Stimulated activated CD4-positive, alpha-beta T cell treated with anti-CD3 and anti-CD28 coated beads, Interleukin-4, amount 100 ng/mL, for 1 hour (primary cell): ENCODE results near the gene BRIX1.
"Not testable (repeated sequence)": the region's sequence is repeated elsewhere in the genome, so short reads cannot be mapped to it uniquely, and the experiment has no call there.

ENCODE experiments used
- DNase-seq: peaks from one replicate; pipeline ENCODE4 v3.0.0-alpha.2; 2020

BRIX1 gene

DNA sequence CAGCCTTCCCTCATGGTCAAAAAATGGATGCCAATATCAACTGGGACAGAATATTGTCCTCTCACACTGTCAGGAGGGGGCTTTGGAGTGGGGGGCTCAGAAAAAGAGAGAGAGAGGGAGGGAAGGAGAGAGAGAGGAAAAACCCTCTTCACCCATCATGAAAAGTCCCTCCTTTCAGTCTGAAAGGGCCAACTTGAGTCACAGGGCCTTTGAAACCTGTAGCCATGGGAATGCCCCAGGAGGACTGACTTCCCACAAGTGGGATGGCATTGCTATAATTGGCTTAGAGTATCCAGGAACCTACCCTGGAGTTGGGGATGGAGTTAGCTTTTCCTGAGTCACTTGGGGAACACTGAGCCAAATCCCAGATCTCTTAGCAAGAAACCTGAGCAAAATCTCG lies 55.0 kb downstream of the BRIX1 start:
- DNase-seq, result no peak

DNA sequence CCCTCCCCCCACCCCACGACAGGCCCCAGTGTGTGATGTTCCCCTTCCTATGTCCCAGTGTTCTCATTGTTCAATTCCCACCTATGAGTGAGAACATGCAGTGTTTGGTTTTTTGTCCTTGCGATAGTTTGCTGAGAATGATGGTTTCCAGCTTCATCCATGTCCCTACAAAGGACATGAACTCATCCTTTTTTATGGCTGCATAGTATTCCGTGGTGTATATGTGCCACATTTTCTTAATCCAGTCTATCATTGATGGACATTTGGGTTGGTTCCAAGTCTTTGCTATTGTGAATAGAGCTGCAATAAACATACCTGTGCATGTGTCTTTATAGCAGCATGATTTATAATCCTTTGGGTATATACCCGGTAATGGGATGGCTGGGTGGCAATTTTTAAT lies 56.1 kb downstream of the BRIX1 start:
- DNase-seq, result not testable (repeated sequence)
